Measurements from ENCODE around the gene SPOCK1. TPM values are rescaled to one million over a fixed set of nuclear protein-coding genes. Genes with fewer than 3 reads are reported as not detected.

SPOCK1 gene
- total and polyA plus RNA-seq, 2 donors (not counting 3 experiments of a cell fraction or from before 2014, with no cell fraction given) = 144 to 280 TPM

- no peak overlapping the region for H3K27ac ChIP-seq (ENCODE audit: insufficient read depth, low read depth, low read length)
Measured at GRCh38 chr5:137492331-137492730, 6.8 kb downstream of the SPOCK1 start.

More at GRCh38 chr5:137492331-137492730, 6.8 kb downstream of the SPOCK1 start:
- BruUV-seq (replicated peaks) = no TSS peak
- Histone ChIP-seq H3K9ac (replicated peaks; ENCODE audit: extremely low read depth, insufficient read depth, low read length) (no peak overlapping the region), H3K27me3 (ENCODE audit: control insufficient read depth in 2 of 2, insufficient read depth in 2 of 2, low read length in 2 of 2) (no peaks in the 10 kb centered on the region), H4K20me1 (replicated peaks; ENCODE audit: control insufficient read depth, extremely low read depth, insufficient read depth, low read length) (no peaks in the 10 kb centered on the region), H3K4me1 (ENCODE audit: control insufficient read depth, extremely low read depth, insufficient read depth, low read length) (peaks cover 27% of the 10 kb centered on the region), H3K9me3 (replicated peaks; ENCODE audit: control insufficient read depth, insufficient read depth, low read length) (no peaks in the 10 kb centered on the region), H3K4me3 (replicated peaks in 1 of 3; ENCODE audit: insufficient read depth in 1 of 3, low read depth in 1 of 3, low read length in 3 of 3) (no peak overlapping the region), H3K4me2 (ENCODE audit: insufficient read depth, low read length) (no peak overlapping the region), H3K36me3 (ENCODE audit: control insufficient read depth in 2 of 2, extremely low read depth in 1 of 2, insufficient read depth in 2 of 2, low read length in 2 of 2) (peaks cover 0 to 2% of the 10 kb centered on the region in 2 experiments), H3K79me2 (ENCODE audit: control insufficient read depth, insufficient read depth, low read length) (peaks cover 94% of the 10 kb centered on the region), H3K9me1 (replicated peaks; ENCODE audit: control insufficient read depth, extremely low read depth, insufficient read depth, low read length) (no peaks in the 10 kb centered on the region), H2AFZ (ENCODE audit: low read depth, low read length) (no peak overlapping the region)
- dilution Hi-C loops (cut with MboI; ENCODE audit: extremely low pct_ligation_motif_present, low sequenced_read_pairs) = no loop called here
- ChIA-PET CTCF (interaction anchor here (4.8 to 9.6 kb wide), 2 partner anchors 148 to 172 kb away, joined by 54 to 142 read pairs; no protein-coding TSS in a partner anchor), POLR2A (no interaction called here)
- intact Hi-C loops (cut with micrococcal nuclease) = no loop called here
- no peak for TF ChIP-seq EZH2 (IDR thresholded peaks at IDR 0.05; ENCODE audit: borderline replicate concordance, low read depth, low read length, severe bottlenecking)
- no peak for TF ChIP-seq FOS (IDR thresholded peaks at IDR 0.05; ENCODE audit: borderline replicate concordance, insufficient read depth, low read length)
- no peak for TF ChIP-seq POLR2A (IDR thresholded peaks at IDR 0.05; ENCODE audit: low read depth, low read length)
- no peak for TF ChIP-seq GATA2 (IDR thresholded peaks at IDR 0.05; ENCODE audit: insufficient read depth, insufficient read length, low read depth, low read length)
- no peak for TF ChIP-seq JUN (IDR thresholded peaks at IDR 0.05; ENCODE audit: borderline replicate concordance, insufficient read depth, insufficient read length, low read depth)
- TF ChIP-seq, protein P1, sequence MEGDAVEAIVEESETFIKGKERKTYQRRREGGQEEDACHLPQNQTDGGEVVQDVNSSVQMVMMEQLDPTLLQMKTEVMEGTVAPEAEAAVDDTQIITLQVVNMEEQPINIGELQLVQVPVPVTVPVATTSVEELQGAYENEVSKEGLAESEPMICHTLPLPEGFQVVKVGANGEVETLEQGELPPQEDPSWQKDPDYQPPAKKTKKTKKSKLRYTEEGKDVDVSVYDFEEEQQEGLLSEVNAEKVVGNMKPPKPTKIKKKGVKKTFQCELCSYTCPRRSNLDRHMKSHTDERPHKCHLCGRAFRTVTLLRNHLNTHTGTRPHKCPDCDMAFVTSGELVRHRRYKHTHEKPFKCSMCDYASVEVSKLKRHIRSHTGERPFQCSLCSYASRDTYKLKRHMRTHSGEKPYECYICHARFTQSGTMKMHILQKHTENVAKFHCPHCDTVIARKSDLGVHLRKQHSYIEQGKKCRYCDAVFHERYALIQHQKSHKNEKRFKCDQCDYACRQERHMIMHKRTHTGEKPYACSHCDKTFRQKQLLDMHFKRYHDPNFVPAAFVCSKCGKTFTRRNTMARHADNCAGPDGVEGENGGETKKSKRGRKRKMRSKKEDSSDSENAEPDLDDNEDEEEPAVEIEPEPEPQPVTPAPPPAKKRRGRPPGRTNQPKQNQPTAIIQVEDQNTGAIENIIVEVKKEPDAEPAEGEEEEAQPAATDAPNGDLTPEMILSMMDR (IDR thresholded peaks at IDR 0.05; ENCODE audit: extremely low read depth in 1 of 2, insufficient read depth in 1 of 2, low read depth in 1 of 2, low read length in 2 of 2) = no peak
- TF ChIP-seq MYC (IDR thresholded peaks at IDR 0.05; ENCODE audit: low read depth, low read length) = no peak
- no peak for TF ChIP-seq POLR2AphosphoS5 (IDR thresholded peaks at IDR 0.05; ENCODE audit: insufficient read depth, low read depth, low read length)
- TF ChIP-seq, protein P2, sequence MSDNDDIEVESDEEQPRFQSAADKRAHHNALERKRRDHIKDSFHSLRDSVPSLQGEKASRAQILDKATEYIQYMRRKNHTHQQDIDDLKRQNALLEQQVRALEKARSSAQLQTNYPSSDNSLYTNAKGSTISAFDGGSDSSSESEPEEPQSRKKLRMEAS (IDR thresholded peaks at IDR 0.05; ENCODE audit: insufficient read depth, insufficient read length) = no peak
- DNase-seq (ENCODE audit: low read depth, low spot score) = no peak
- no peak for FAIRE-seq

All from endothelial cell of umbilical vein (primary cell).